Thymus (tissue), 11 donors: ENCODE measurements around the gene ETHE1. TPM values are rescaled to one million over a fixed set of nuclear protein-coding genes. Genes with fewer than 3 reads are reported as not detected.

Experiments
- DNase-seq, 9 donors: peaks; one replicate each; pipeline ENCODE4 v3.0.0-alpha.2; 2013; ENCODE audit warnings: low spot score in 9 of 9, low read depth in 6 of 9, missing footprints in 1 of 9
- H3K27ac ChIP-seq, 2 donors: one replicate each; pipeline ENCODE4 v1.5.1; 2013; ENCODE audit warnings: control low read depth in 1 of 2, low read depth in 1 of 2, low read length in 1 of 2, mild to moderate bottlenecking in 1 of 2, moderate library complexity in 1 of 2
- H3K27me3 ChIP-seq, 2 donors: one replicate each; pipeline ENCODE4 v1.5.1; 2013; ENCODE audit warnings: low read length in 1 of 2; ENCODE audit not compliant: control insufficient read depth in 2 of 2, insufficient read depth in 1 of 2
- H3K36me3 ChIP-seq, 2 donors: one replicate each; pipeline ENCODE4 v1.5.1; 2013; ENCODE audit warnings: low read length in 1 of 2, mild to moderate bottlenecking in 1 of 2, moderate library complexity in 1 of 2; ENCODE audit not compliant: control insufficient read depth in 2 of 2, insufficient read depth in 2 of 2
- H3K4me1 ChIP-seq, 2 donors: one replicate each; pipeline ENCODE4 v1.5.1; 2013; ENCODE audit warnings: low read length in 2 of 2; ENCODE audit not compliant: control insufficient read depth in 2 of 2, insufficient read depth in 2 of 2
- H3K4me3 ChIP-seq, 2 donors: one replicate each; pipeline ENCODE4 v1.5.1; 2013; ENCODE audit warnings: low read length in 2 of 2, control low read depth in 1 of 2, mild to moderate bottlenecking in 1 of 2
- H3K9me3 ChIP-seq, 2 donors: one replicate each; pipeline ENCODE4 v1.5.1; 2013; ENCODE audit warnings: low read length in 1 of 2, mild to moderate bottlenecking in 1 of 2; ENCODE audit not compliant: control insufficient read depth in 2 of 2, insufficient read depth in 1 of 2
- WGBS: extraction: QIAGEN DNeasy Blood & Tissue Kit; methylation state at CpG from one replicate; pipeline ENCODE4 v1.1.7; 2013; 5-methylcytosine and 5-hydroxymethylcytosine counted together
- polyA plus RNA-seq: library from polyadenylated mRNA; stranded (reverse); fragments of 200-250 nt; gene quantifications from one replicate; pipeline ENCODE4 v1.2.3, GENCODE V29; 2013
- total RNA-seq: library from RNA; stranded (reverse); fragments of 120-200 nt; gene quantifications from one replicate; pipeline ENCODE4 v1.2.4, GENCODE V29; 2013
- donor health status: healthy.

The ETHE1 gene
- total and polyA plus RNA-seq, 2 donors, result 32.3 to 44.8 TPM

GRCh38 chr19:43462383-43462782, 64.6 kb downstream of the ETHE1 start:
- H3K27ac ChIP-seq, result no peak overlapping the region
- H3K27me3 ChIP-seq, result peaks cover 4 to 40% of the 10 kb centered on the region in 2 donors
- no peaks in the 10 kb centered on the region for H3K9me3 ChIP-seq
- 97% methylated on average over 7 of the region's 7 CpGs for WGBS
- H3K4me3 ChIP-seq, result no peak overlapping the region
- peaks cover 11 to 24% of the 10 kb centered on the region in 2 donors for H3K4me1 ChIP-seq
- no peaks in the 10 kb centered on the region for H3K36me3 ChIP-seq
- no peak for DNase-seq

- H3K27me3 ChIP-seq, result peaks cover 4 to 40% of the 10 kb centered on the region in 2 donors
- H3K27ac ChIP-seq, result no peak overlapping the region
- no peak overlapping the region for H3K4me3 ChIP-seq
- no peak for DNase-seq
- H3K9me3 ChIP-seq, result no peaks in the 10 kb centered on the region
- peaks cover 11 to 24% of the 10 kb centered on the region in 2 donors for H3K4me1 ChIP-seq
- 96% methylated on average over 12 of the region's 12 CpGs for WGBS
- H3K36me3 ChIP-seq, result no peaks in the 10 kb centered on the region
Measured at GRCh38 chr19:43461303-43461702, 65.7 kb downstream of the ETHE1 start.

- Histone ChIP-seq H3K27ac (no peak overlapping the region), H3K4me1 (peaks cover 7 to 20% of the 10 kb centered on the region in 2 donors)
Measured at GRCh38 chr19:43460362-43461016, 66.5 kb downstream of the ETHE1 start.

GRCh38 chr19:43457809-43458208, 69.2 kb downstream of the ETHE1 start:
- Histone ChIP-seq H3K4me1 (peaks cover 0 to 2% of the 10 kb centered on the region in 2 donors), H3K27me3 (peaks cover 0 to 12% of the 10 kb centered on the region in 2 donors), H3K9me3 (no peaks in the 10 kb centered on the region), H3K27ac (no peak overlapping the region), H3K36me3 (no peaks in the 10 kb centered on the region), H3K4me3 (no peak overlapping the region)
- WGBS, result 87% methylated on average over 4 of the region's 4 CpGs
- no peak for DNase-seq

More at GRCh38 chr19:43460362-43461016, 66.5 kb downstream of the ETHE1 start:
- no peaks in the 10 kb centered on the region for H3K36me3 ChIP-seq
- 95% methylated on average over 16 of the region's 16 CpGs for WGBS
- H3K27me3 ChIP-seq, result peaks cover 4 to 33% of the 10 kb centered on the region in 2 donors
- no peaks in the 10 kb centered on the region for H3K9me3 ChIP-seq
- no peak overlapping the region for H3K4me3 ChIP-seq
- DNase-seq, result no peak

Other genes starting within 250 kb of the ETHE1 start
- gene CD177, start 173.5 kb downstream of the ETHE1 start, total RNA-seq, result 0.99 TPM
- gene CD177, start 173.5 kb downstream of the ETHE1 start, polyA plus RNA-seq, result 0.80 TPM
- 0.99 TPM for gene TEX101, start 112.3 kb downstream of the ETHE1 start, total RNA-seq
- 0.18 TPM for gene TEX101, start 112.3 kb downstream of the ETHE1 start, polyA plus RNA-seq
- 3.0 TPM for gene LYPD3, start 61.6 kb downstream of the ETHE1 start, total RNA-seq
- gene LYPD3, start 61.6 kb downstream of the ETHE1 start, polyA plus RNA-seq, result 34.2 TPM
- gene PHLDB3, start 22.5 kb downstream of the ETHE1 start, total RNA-seq, result 12.0 TPM
- gene PHLDB3, start 22.5 kb downstream of the ETHE1 start, polyA plus RNA-seq, result 37.9 TPM
- gene ZNF575, start 6.0 kb upstream of the ETHE1 start, total RNA-seq, result 0.38 TPM
- 2.5 TPM for gene ZNF575, start 6.0 kb upstream of the ETHE1 start, polyA plus RNA-seq
- 28.2 TPM for gene XRCC1, start 48.3 kb upstream of the ETHE1 start, total RNA-seq
- gene XRCC1, start 48.3 kb upstream of the ETHE1 start, polyA plus RNA-seq, result 23.2 TPM
- gene PINLYP, start 48.6 kb upstream of the ETHE1 start, total RNA-seq, result 16.0 TPM
- 12.3 TPM for gene PINLYP, start 48.6 kb upstream of the ETHE1 start, polyA plus RNA-seq
- 4.4 TPM for gene IRGQ, start 68.9 kb upstream of the ETHE1 start, total RNA-seq
- gene IRGQ, start 68.9 kb upstream of the ETHE1 start, polyA plus RNA-seq, result 7.5 TPM
- 9.7 TPM for gene ZNF576, start 69.4 kb upstream of the ETHE1 start, total RNA-seq
- 10.3 TPM for gene ZNF576, start 69.4 kb upstream of the ETHE1 start, polyA plus RNA-seq
- gene SRRM5, start 84.9 kb upstream of the ETHE1 start, total RNA-seq, result 0.05 TPM
- gene SRRM5, start 84.9 kb upstream of the ETHE1 start, polyA plus RNA-seq, result 0.39 TPM
- 74.3 TPM for gene ZNF428, start 92.4 kb upstream of the ETHE1 start, total RNA-seq
- 54.8 TPM for gene ZNF428, start 92.4 kb upstream of the ETHE1 start, polyA plus RNA-seq
- gene CADM4, start 112.6 kb upstream of the ETHE1 start, total RNA-seq, result 1.5 TPM
- gene CADM4, start 112.6 kb upstream of the ETHE1 start, polyA plus RNA-seq, result 6.5 TPM
- gene PLAUR, start 143.0 kb upstream of the ETHE1 start, total RNA-seq, result 5.3 TPM
- 15.3 TPM for gene PLAUR, start 143.0 kb upstream of the ETHE1 start, polyA plus RNA-seq
- not detected for gene IRGC, start 188.9 kb upstream of the ETHE1 start, total RNA-seq
- 0.02 TPM for gene IRGC, start 188.9 kb upstream of the ETHE1 start, polyA plus RNA-seq
- 16.0 TPM for gene SMG9, start 227.8 kb upstream of the ETHE1 start, total RNA-seq
- 36.9 TPM for gene SMG9, start 227.8 kb upstream of the ETHE1 start, polyA plus RNA-seq